GM21786 (cell line): ENCODE measurements around the gene DIAPH1.

Experiments
- ATAC-seq: cut with Tn5 transposase; IDR thresholded peaks from one replicate; pipeline ENCODE4 v1.9.1; 2021; ENCODE audit not compliant: unreplicated experiment

The DIAPH1 gene

GRCh38 chr5:141485321-141486055, 133.3 kb downstream of the DIAPH1 start:
- ATAC-seq = no peak

- ATAC-seq = no peak
Observed at GRCh38 chr5:141484641-141485311, 134.0 kb downstream of the DIAPH1 start, which contains the start of gene PCDHGC4. PCDHGC4 (plus strand) TSS chr5:141485030; CDS start chr5:141485174, 144 bp downstream.

GRCh38 chr5:141484310-141484640, 134.5 kb downstream of the DIAPH1 start:
- ATAC-seq = no peak

- ATAC-seq = no peak
Observed at GRCh38 chr5:141483902-141484301, 134.9 kb downstream of the DIAPH1 start.

- no peak for ATAC-seq
Observed at GRCh38 chr5:141479776-141480175, 139.0 kb downstream of the DIAPH1 start.

- no peak for ATAC-seq
Observed at GRCh38 chr5:141478321-141478945, 140.4 kb downstream of the DIAPH1 start.

- ATAC-seq = no peak
Observed at GRCh38 chr5:141477815-141478214, 141.0 kb downstream of the DIAPH1 start.

- ATAC-seq = no peak
Observed at GRCh38 chr5:141477044-141477575, 141.7 kb downstream of the DIAPH1 start.

GRCh38 chr5:141476132-141476911, 142.5 kb downstream of the DIAPH1 start:
- peak; percentile 20 for ATAC-seq

GRCh38 chr5:141475625-141476131, 143.1 kb downstream of the DIAPH1 start, which contains the start of gene PCDHGC3:
PCDHGC3 (plus strand) TSS chr5:141475966; CDS start chr5:141476117, 151 bp downstream.
- peak; percentile 99 for ATAC-seq

- no peak for ATAC-seq
Observed at GRCh38 chr5:141465351-141465750, 153.4 kb downstream of the DIAPH1 start.
